Stomach (tissue), 4 donors: ENCODE measurements around the gene BBS5.

Experiments
- POLR2AphosphoS5 ChIP-seq, 3 donors: sonication (generic); formaldehyde crosslinking; IDR thresholded peaks; one replicate each; pipeline ENCODE4 v1.6.1; 2016; ENCODE audit warnings: antibody characterized with exemption in 3 of 3
- TF ChIP-seq, protein P1 (sequence below), 7 experiments: fragments of 450-650 bp in 4 of 7; fragments of 200-600 bp in 3 of 7; sonication (generic) in 3 of 7; IDR thresholded peaks; one replicate each; pipeline ENCODE4 v1.5.1; 2016 to 2019; ENCODE audit warnings: antibody characterized with exemption in 7 of 7, control low read depth in 2 of 7, mild to moderate bottlenecking in 1 of 7

DNA sequence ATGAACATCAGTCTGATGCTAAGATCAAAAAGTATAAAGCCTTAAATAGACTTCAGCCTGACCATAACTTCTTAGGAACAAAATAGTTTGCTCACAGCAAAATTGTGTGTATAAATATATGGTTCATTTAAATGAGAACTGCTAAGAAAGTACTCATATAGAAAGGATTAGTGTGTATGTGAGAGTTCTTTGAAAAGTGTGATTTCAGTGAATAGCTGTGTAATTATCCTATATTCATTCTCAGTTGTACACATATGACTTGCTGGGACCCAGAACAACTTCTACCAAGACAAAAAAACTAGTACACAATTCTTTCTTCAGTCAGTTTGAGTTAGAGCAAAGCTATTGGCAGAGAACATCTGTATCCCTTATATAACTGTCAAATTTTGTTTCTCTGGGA, 7.2 kb downstream of the BBS5 start:
- TF ChIP-seq, protein P1, sequence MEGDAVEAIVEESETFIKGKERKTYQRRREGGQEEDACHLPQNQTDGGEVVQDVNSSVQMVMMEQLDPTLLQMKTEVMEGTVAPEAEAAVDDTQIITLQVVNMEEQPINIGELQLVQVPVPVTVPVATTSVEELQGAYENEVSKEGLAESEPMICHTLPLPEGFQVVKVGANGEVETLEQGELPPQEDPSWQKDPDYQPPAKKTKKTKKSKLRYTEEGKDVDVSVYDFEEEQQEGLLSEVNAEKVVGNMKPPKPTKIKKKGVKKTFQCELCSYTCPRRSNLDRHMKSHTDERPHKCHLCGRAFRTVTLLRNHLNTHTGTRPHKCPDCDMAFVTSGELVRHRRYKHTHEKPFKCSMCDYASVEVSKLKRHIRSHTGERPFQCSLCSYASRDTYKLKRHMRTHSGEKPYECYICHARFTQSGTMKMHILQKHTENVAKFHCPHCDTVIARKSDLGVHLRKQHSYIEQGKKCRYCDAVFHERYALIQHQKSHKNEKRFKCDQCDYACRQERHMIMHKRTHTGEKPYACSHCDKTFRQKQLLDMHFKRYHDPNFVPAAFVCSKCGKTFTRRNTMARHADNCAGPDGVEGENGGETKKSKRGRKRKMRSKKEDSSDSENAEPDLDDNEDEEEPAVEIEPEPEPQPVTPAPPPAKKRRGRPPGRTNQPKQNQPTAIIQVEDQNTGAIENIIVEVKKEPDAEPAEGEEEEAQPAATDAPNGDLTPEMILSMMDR (IDR thresholded peaks at IDR 0.05) = no peak
- no peak for TF ChIP-seq POLR2AphosphoS5 (IDR thresholded peaks at IDR 0.05)
